Urothelium cell line (cell line): Measurements from ENCODE around the gene SYNPO.

ENCODE experiments used
- DNase-seq: peaks from one replicate; pipeline ENCODE4 v3.0.0; 2011; ENCODE audit warnings: low spot score, mixed read lengths
- FAIRE-seq: peaks from 2 replicates; lab custom pipeline; 2011; peaks lifted over from hg19 to GRCh38; lab: Jason Lieb, UNC

The SYNPO gene

GRCh38 chr5:150639751-150640150 lies 709 bp upstream of the SYNPO start:
- no peak for FAIRE-seq
- DNase-seq: no peak

GRCh38 chr5:150641006-150641570 lies 628 bp downstream of the SYNPO start:
- DNase-seq (no peak), FAIRE-seq (peak; percentile 69)

GRCh38 chr5:150641824-150642566 lies 1.5 kb downstream of the SYNPO start:
- no peak for DNase-seq
- FAIRE-seq: peak; percentile 9

GRCh38 chr5:150642567-150642927 lies 2.1 kb downstream of the SYNPO start:
- FAIRE-seq: no peak
- DNase-seq: peak; percentile 92

- DNase-seq (no peak), FAIRE-seq (no peak)
Measured at GRCh38 chr5:150642991-150643710, 2.7 kb downstream of the SYNPO start.

- no peak for FAIRE-seq
- DNase-seq: no peak
Measured at GRCh38 chr5:150644058-150644457, 3.6 kb downstream of the SYNPO start.

GRCh38 chr5:150644514-150644913 lies 4.1 kb downstream of the SYNPO start:
- FAIRE-seq: no peak

GRCh38 chr5:150645070-150645700 lies 4.7 kb downstream of the SYNPO start:
- DNase-seq: peak; percentile 53
- FAIRE-seq: peak; percentile 46

More at GRCh38 chr5:150644514-150644913, 4.1 kb downstream of the SYNPO start:
- no peak for DNase-seq

- FAIRE-seq (no peak), DNase-seq (no peak)
Measured at GRCh38 chr5:150647275-150648251, 7.1 kb downstream of the SYNPO start.

- FAIRE-seq (peak; percentile 35), DNase-seq (no peak)
Measured at GRCh38 chr5:150648294-150649107, 8.0 kb downstream of the SYNPO start.

GRCh38 chr5:150649108-150650020 lies 8.9 kb downstream of the SYNPO start:
- DNase-seq: no peak
- no peak for FAIRE-seq

GRCh38 chr5:150650021-150651006 lies 9.9 kb downstream of the SYNPO start:
- no peak for DNase-seq

GRCh38 chr5:150651382-150651781 lies 10.9 kb downstream of the SYNPO start:
- DNase-seq (no peak), FAIRE-seq (no peak)

More at GRCh38 chr5:150650021-150651006, 9.9 kb downstream of the SYNPO start:
- no peak for FAIRE-seq

- no peak for FAIRE-seq
- DNase-seq: no peak
Measured at GRCh38 chr5:150651924-150652671, 11.6 kb downstream of the SYNPO start.

GRCh38 chr5:150653145-150653761 lies 12.8 kb downstream of the SYNPO start:
- FAIRE-seq: no peak

More at GRCh38 chr5:150653145-150653761, 12.8 kb downstream of the SYNPO start:
- DNase-seq: no peak
